Subcutaneous abdominal adipose tissue (tissue), 5 donors: Measurements from ENCODE around the gene EDNRA.

Experiments used
- H3K27ac ChIP-seq: one replicate; pipeline ENCODE4 v1.7.0; 2013; ENCODE audit warnings: low read depth, mild to moderate bottlenecking, inconsistent platforms, low read length, moderate library complexity
- H3K27me3 ChIP-seq, 5 donors: one replicate each; pipeline ENCODE4 v1.7.0; 2013; ENCODE audit warnings: low read length in 5 of 5, inconsistent platforms in 1 of 5; ENCODE audit not compliant: control insufficient read depth in 5 of 5, insufficient read depth in 4 of 5
- H3K36me3 ChIP-seq, 5 donors: one replicate each; pipeline ENCODE4 v1.7.0; 2013; ENCODE audit warnings: low read length in 5 of 5; ENCODE audit not compliant: control insufficient read depth in 5 of 5, insufficient read depth in 5 of 5
- H3K4me1 ChIP-seq, 5 donors: one replicate each; pipeline ENCODE4 v1.7.0; 2013; ENCODE audit warnings: low read length in 5 of 5, mild to moderate bottlenecking in 3 of 5, moderate library complexity in 1 of 5; ENCODE audit not compliant: control insufficient read depth in 5 of 5, insufficient read depth in 5 of 5
- H3K4me3 ChIP-seq, 5 donors: one replicate each; pipeline ENCODE4 v1.7.0; 2013; ENCODE audit warnings: low read length in 5 of 5, low read depth in 1 of 5
- H3K9ac ChIP-seq, 5 donors: one replicate each; pipeline ENCODE4 v1.7.0; 2013; ENCODE audit warnings: low read length in 5 of 5, mild to moderate bottlenecking in 4 of 5, moderate library complexity in 3 of 5
- H3K9me3 ChIP-seq, 5 donors: one replicate each; pipeline ENCODE4 v1.7.0; 2013; ENCODE audit warnings: low read length in 5 of 5; ENCODE audit not compliant: control insufficient read depth in 5 of 5
- donor health status: healthy.
- donor health status: healthy.
- donor health status: healthy.
- donor health status: healthy.
- donor health status: healthy.

EDNRA gene

GRCh38 chr4:147530723-147531122 is 49.8 kb downstream of the EDNRA start:
- Histone ChIP-seq H3K9ac (no peak overlapping the region), H3K27ac (no peak overlapping the region), H3K36me3 (no peaks in the 10 kb centered on the region), H3K27me3 (no peaks in the 10 kb centered on the region), H3K4me1 (peaks cover 0 to 5% (median 4%) of the 10 kb centered on the region in 5 donors), H3K4me3 (no peak overlapping the region), H3K9me3 (no peaks in the 10 kb centered on the region)

GRCh38 chr4:147532896-147533295 is 52.0 kb downstream of the EDNRA start:
- no peak overlapping the region for H3K27ac ChIP-seq
- peaks cover 0 to 12% (median 0%) of the 10 kb centered on the region in 5 donors for H3K36me3 ChIP-seq
- no peaks in the 10 kb centered on the region for H3K9me3 ChIP-seq
- no peak overlapping the region for H3K9ac ChIP-seq
- no peaks in the 10 kb centered on the region for H3K27me3 ChIP-seq
- no peak overlapping the region for H3K4me3 ChIP-seq
- no peaks in the 10 kb centered on the region for H3K4me1 ChIP-seq

GRCh38 chr4:147533331-147533730 is 52.4 kb downstream of the EDNRA start:
- no peak overlapping the region for H3K27ac ChIP-seq
- H3K9ac ChIP-seq = no peak overlapping the region
- no peaks in the 10 kb centered on the region for H3K4me1 ChIP-seq
- no peaks in the 10 kb centered on the region for H3K9me3 ChIP-seq
- no peak overlapping the region for H3K4me3 ChIP-seq
- peaks cover 0 to 12% (median 0%) of the 10 kb centered on the region in 5 donors for H3K36me3 ChIP-seq
- H3K27me3 ChIP-seq = no peaks in the 10 kb centered on the region

GRCh38 chr4:147535124-147535523 is 54.2 kb downstream of the EDNRA start:
- Histone ChIP-seq H3K36me3 (peaks cover 0 to 12% (median 0%) of the 10 kb centered on the region in 5 donors), H3K27ac (no peak overlapping the region), H3K27me3 (no peaks in the 10 kb centered on the region), H3K9ac (no peak overlapping the region), H3K4me1 (no peaks in the 10 kb centered on the region), H3K4me3 (no peak overlapping the region), H3K9me3 (no peaks in the 10 kb centered on the region)

GRCh38 chr4:147538711-147539110 is 57.8 kb downstream of the EDNRA start:
- H3K27ac ChIP-seq = no peak overlapping the region
- H3K9me3 ChIP-seq = no peaks in the 10 kb centered on the region
- H3K36me3 ChIP-seq = peaks cover 0 to 12% (median 0%) of the 10 kb centered on the region in 5 donors
- no peaks in the 10 kb centered on the region for H3K27me3 ChIP-seq
- H3K9ac ChIP-seq = no peak overlapping the region
- no peaks in the 10 kb centered on the region for H3K4me1 ChIP-seq
- H3K4me3 ChIP-seq = no peak overlapping the region

- H3K4me3 ChIP-seq = no peak overlapping the region
- H3K4me1 ChIP-seq = no peaks in the 10 kb centered on the region
- no peaks in the 10 kb centered on the region for H3K27me3 ChIP-seq
- no peak overlapping the region for H3K9ac ChIP-seq
- no peaks in the 10 kb centered on the region for H3K9me3 ChIP-seq
- H3K36me3 ChIP-seq = peaks cover 0 to 12% (median 0%) of the 10 kb centered on the region in 5 donors
- no peak overlapping the region for H3K27ac ChIP-seq
Observed at GRCh38 chr4:147539959-147540358, 59.1 kb downstream of the EDNRA start.

- H3K27ac ChIP-seq = no peak overlapping the region
- no peak overlapping the region for H3K4me3 ChIP-seq
- no peaks in the 10 kb centered on the region for H3K27me3 ChIP-seq
- no peaks in the 10 kb centered on the region for H3K9me3 ChIP-seq
- peaks cover 0 to 1% (median 0%) of the 10 kb centered on the region in 5 donors for H3K4me1 ChIP-seq
- no peak overlapping the region for H3K9ac ChIP-seq
- H3K36me3 ChIP-seq = no peaks in the 10 kb centered on the region
Observed at GRCh38 chr4:147542229-147542990, 61.5 kb downstream of the EDNRA start.

GRCh38 chr4:147543034-147543433 is 62.1 kb downstream of the EDNRA start:
- no peak overlapping the region for H3K9ac ChIP-seq
- no peak overlapping the region for H3K4me3 ChIP-seq
- no peaks in the 10 kb centered on the region for H3K9me3 ChIP-seq
- no peak overlapping the region for H3K27ac ChIP-seq
- no peaks in the 10 kb centered on the region for H3K36me3 ChIP-seq
- H3K4me1 ChIP-seq = peaks cover 0 to 6% (median 0%) of the 10 kb centered on the region in 5 donors
- H3K27me3 ChIP-seq = no peaks in the 10 kb centered on the region

- Histone ChIP-seq H3K4me1 (peaks cover 0 to 17% (median 6%) of the 10 kb centered on the region in 5 donors), H3K9me3 (no peaks in the 10 kb centered on the region), H3K4me3 (no peak overlapping the region), H3K27me3 (no peaks in the 10 kb centered on the region), H3K9ac (no peak overlapping the region), H3K27ac (no peak overlapping the region), H3K36me3 (no peaks in the 10 kb centered on the region)
Observed at GRCh38 chr4:147546349-147546748, 65.5 kb downstream of the EDNRA start.

- Histone ChIP-seq H3K9me3 (no peaks in the 10 kb centered on the region), H3K4me1 (peaks cover 0 to 17% (median 6%) of the 10 kb centered on the region in 5 donors), H3K4me3 (no peak overlapping the region), H3K27me3 (no peaks in the 10 kb centered on the region), H3K27ac (no peak overlapping the region), H3K36me3 (no peaks in the 10 kb centered on the region), H3K9ac (no peak overlapping the region)
Observed at GRCh38 chr4:147547314-147548056, 66.6 kb downstream of the EDNRA start.
